GM04503 (cell line): Measurements from ENCODE around the gene RIOK3.
A peak's percentile ranks its signal among the peaks of the same experiment; 100 is the strongest.
"Not testable (repeated sequence)": the region's sequence is repeated elsewhere in the genome, so short reads cannot be mapped to it uniquely, and the experiment has no call there.

ENCODE experiments used
- DNase-seq: peaks from one replicate; pipeline ENCODE4 v3.0.0-alpha.2; 2012; ENCODE audit warnings: low read depth

The RIOK3 gene

GRCh38 chr18:23498877-23499276 is 45.8 kb downstream of the RIOK3 start:
- no peak for DNase-seq

GRCh38 chr18:23499291-23499781 is 46.2 kb downstream of the RIOK3 start:
- DNase-seq, result no peak

GRCh38 chr18:23501626-23502025 is 48.5 kb downstream of the RIOK3 start:
- no peak for DNase-seq

GRCh38 chr18:23502516-23503037 is 49.5 kb downstream of the RIOK3 start:
- DNase-seq, result no peak

GRCh38 chr18:23503038-23503962 is 50.2 kb downstream of the RIOK3 start, which contains the start of gene RMC1:
RMC1 (plus strand) TSS chr18:23503511; CDS start chr18:23503619, 108 bp downstream.
- DNase-seq, result peak; percentile 45

- no peak for DNase-seq
Measured at GRCh38 chr18:23503963-23504344, 50.9 kb downstream of the RIOK3 start.

GRCh38 chr18:23504720-23505119 is 51.6 kb downstream of the RIOK3 start:
- DNase-seq, result no peak

GRCh38 chr18:23506393-23506792 is 53.3 kb downstream of the RIOK3 start:
- no peak for DNase-seq

GRCh38 chr18:23510923-23511322 is 57.8 kb downstream of the RIOK3 start:
- DNase-seq, result not testable (repeated sequence)

GRCh38 chr18:23512216-23512615 is 59.1 kb downstream of the RIOK3 start:
- not testable (repeated sequence) for DNase-seq

- no peak for DNase-seq
Measured at GRCh38 chr18:23512641-23513040, 59.6 kb downstream of the RIOK3 start.

GRCh38 chr18:23515911-23516546 is 62.9 kb downstream of the RIOK3 start:
- no peak for DNase-seq

- DNase-seq, result no peak
Measured at GRCh38 chr18:23519734-23520133, 66.6 kb downstream of the RIOK3 start.

GRCh38 chr18:23521271-23521670 is 68.2 kb downstream of the RIOK3 start:
- DNase-seq, result no peak

GRCh38 chr18:23521907-23522306 is 68.8 kb downstream of the RIOK3 start:
- DNase-seq, result no peak

GRCh38 chr18:23523429-23524212 is 70.5 kb downstream of the RIOK3 start:
- peak; percentile 73 for DNase-seq

GRCh38 chr18:23524213-23524707 is 71.2 kb downstream of the RIOK3 start:
- DNase-seq, result no peak

- DNase-seq, result no peak
Measured at GRCh38 chr18:23526501-23527063, 73.5 kb downstream of the RIOK3 start.

GRCh38 chr18:23528580-23529472 is 75.7 kb downstream of the RIOK3 start:
- DNase-seq, result peak; percentile 67

- DNase-seq, result no peak
Measured at GRCh38 chr18:23529604-23530003, 76.5 kb downstream of the RIOK3 start.
